ENCODE measurements around the gene CCDC66.

The CCDC66 gene

GRCh38 chr3:56556908-56557830 is at the start of gene CCDC66:
TSS of gene CCDC66 (plus strand) at chr3:56557175. CDS start at chr3:56557243, 68 bp downstream.
- in situ Hi-C loops (cut with MboI; ENCODE audit: low sequenced_read_pairs, unreplicated experiment) = no loop called here
- TF ChIP-seq, protein P1, sequence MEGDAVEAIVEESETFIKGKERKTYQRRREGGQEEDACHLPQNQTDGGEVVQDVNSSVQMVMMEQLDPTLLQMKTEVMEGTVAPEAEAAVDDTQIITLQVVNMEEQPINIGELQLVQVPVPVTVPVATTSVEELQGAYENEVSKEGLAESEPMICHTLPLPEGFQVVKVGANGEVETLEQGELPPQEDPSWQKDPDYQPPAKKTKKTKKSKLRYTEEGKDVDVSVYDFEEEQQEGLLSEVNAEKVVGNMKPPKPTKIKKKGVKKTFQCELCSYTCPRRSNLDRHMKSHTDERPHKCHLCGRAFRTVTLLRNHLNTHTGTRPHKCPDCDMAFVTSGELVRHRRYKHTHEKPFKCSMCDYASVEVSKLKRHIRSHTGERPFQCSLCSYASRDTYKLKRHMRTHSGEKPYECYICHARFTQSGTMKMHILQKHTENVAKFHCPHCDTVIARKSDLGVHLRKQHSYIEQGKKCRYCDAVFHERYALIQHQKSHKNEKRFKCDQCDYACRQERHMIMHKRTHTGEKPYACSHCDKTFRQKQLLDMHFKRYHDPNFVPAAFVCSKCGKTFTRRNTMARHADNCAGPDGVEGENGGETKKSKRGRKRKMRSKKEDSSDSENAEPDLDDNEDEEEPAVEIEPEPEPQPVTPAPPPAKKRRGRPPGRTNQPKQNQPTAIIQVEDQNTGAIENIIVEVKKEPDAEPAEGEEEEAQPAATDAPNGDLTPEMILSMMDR (IDR thresholded peaks at IDR 0.05; ENCODE audit: borderline replicate concordance, control extremely low read depth, extremely low read depth, insufficient read depth, missing control alignments) = peak; percentile 57
- DNase-seq (ENCODE audit: low spot score) = peak; percentile 95

DNA sequence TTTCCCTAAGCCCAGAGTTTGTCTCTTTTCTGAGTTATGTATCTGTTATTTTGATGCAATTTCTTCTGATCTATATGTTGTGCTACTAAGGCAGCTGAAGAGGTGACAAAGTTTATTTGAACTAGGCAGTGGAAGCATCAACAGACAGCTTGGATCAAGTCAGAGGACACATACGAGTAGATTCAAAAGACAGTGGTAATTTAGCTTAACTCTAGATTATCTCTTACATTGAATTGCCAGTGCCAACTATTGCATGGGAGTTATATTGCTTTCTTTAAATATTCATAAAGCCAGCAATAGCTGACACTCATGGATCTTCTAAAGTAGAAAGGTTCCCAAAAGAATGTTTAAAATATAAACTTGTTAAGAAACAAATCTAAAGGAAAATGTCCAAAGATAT is 37.3 kb upstream of the CCDC66 start:
- TF ChIP-seq, protein P1 (IDR thresholded peaks at IDR 0.05; ENCODE audit: borderline replicate concordance, control extremely low read depth, extremely low read depth, insufficient read depth, missing control alignments) = no peak
- in situ Hi-C loops (cut with MboI; ENCODE audit: low sequenced_read_pairs, unreplicated experiment) = no loop called here
- no peak for DNase-seq (ENCODE audit: low spot score)

GRCh38 chr3:56522374-56522773 is 34.6 kb upstream of the CCDC66 start:
- TF ChIP-seq, protein P1 (IDR thresholded peaks at IDR 0.05; ENCODE audit: borderline replicate concordance, control extremely low read depth, extremely low read depth, insufficient read depth, missing control alignments) = no peak
- in situ Hi-C loops (cut with MboI; ENCODE audit: low sequenced_read_pairs, unreplicated experiment) = no loop called here

GRCh38 chr3:56525291-56525690 is 31.7 kb upstream of the CCDC66 start:
- TF ChIP-seq, protein P1 (IDR thresholded peaks at IDR 0.05; ENCODE audit: borderline replicate concordance, control extremely low read depth, extremely low read depth, insufficient read depth, missing control alignments) = no peak
- in situ Hi-C loops (cut with MboI; ENCODE audit: low sequenced_read_pairs, unreplicated experiment) = no loop called here
- DNase-seq (ENCODE audit: low spot score) = no peak

More at GRCh38 chr3:56522374-56522773, 34.6 kb upstream of the CCDC66 start:
- no peak for DNase-seq (ENCODE audit: low spot score)

- in situ Hi-C loops (cut with MboI; ENCODE audit: low sequenced_read_pairs, unreplicated experiment) = no loop called here
- TF ChIP-seq, protein P1 (IDR thresholded peaks at IDR 0.05; ENCODE audit: borderline replicate concordance, control extremely low read depth, extremely low read depth, insufficient read depth, missing control alignments) = no peak
- DNase-seq (ENCODE audit: low spot score) = no peak
Measured at GRCh38 chr3:56536735-56537134, 20.2 kb upstream of the CCDC66 start.

- DNase-seq (ENCODE audit: low spot score) = no peak
- TF ChIP-seq, protein P1 (IDR thresholded peaks at IDR 0.05; ENCODE audit: borderline replicate concordance, control extremely low read depth, extremely low read depth, insufficient read depth, missing control alignments) = no peak
- in situ Hi-C loops (cut with MboI; ENCODE audit: low sequenced_read_pairs, unreplicated experiment) = no loop called here
Measured at GRCh38 chr3:56547486-56547885, 9.5 kb upstream of the CCDC66 start.
